Measurements from ENCODE around the gene HSPB8. TPM values are rescaled to one million over a fixed set of nuclear protein-coding genes. Genes with fewer than 3 reads are reported as not detected.

Gene HSPB8
- total RNA-seq, 1 donor from 2014 or later, result 0.41 TPM

Other genes with a start within 250 kb of the HSPB8 start
- gene SRRM4, start 197.4 kb upstream of the HSPB8 start, total RNA-seq, result 5.7 TPM
- not detected for gene CCDC60, start 155.8 kb downstream of the HSPB8 start, total RNA-seq

Data from frontal cortex (tissue), 1 donor.